Left renal pelvis (tissue), 4 donors: Measurements from ENCODE around the gene TP73. TPM values are rescaled to one million over a fixed set of nuclear protein-coding genes. Genes with fewer than 3 reads are reported as not detected.

Experiments used
- DNase-seq, 4 donors: peaks; one replicate each; pipeline ENCODE4 v3.0.0-alpha.2; 2013; ENCODE audit warnings: low read depth in 4 of 4, low spot score in 3 of 4
- polyA plus RNA-seq, 4 donors: library from polyadenylated mRNA; unstranded; fragments of 120-200 nt; gene quantifications; one replicate each; pipeline ENCODE4 v1.2.1, GENCODE V29; 2013; ENCODE audit not compliant: insufficient read length in 4 of 4

The TP73 gene
- polyA plus RNA-seq, 4 donors = 0.47 to 0.97 (median 0.74) TPM

- no peak for DNase-seq
These were observed 101.5 kb downstream of the TP73 start for GRCh38 chr1:3753656-3754454.

GRCh38 chr1:3756394-3756793 lies 104.1 kb downstream of the TP73 start:
- no peak for DNase-seq

- DNase-seq = no peak
These were observed 106.8 kb downstream of the TP73 start for GRCh38 chr1:3759164-3759563.

- DNase-seq = no peak
These were observed 107.5 kb downstream of the TP73 start for GRCh38 chr1:3759796-3760195.

GRCh38 chr1:3761296-3762010 lies 109.1 kb downstream of the TP73 start:
- no peak for DNase-seq

GRCh38 chr1:3762151-3762872 lies 110.0 kb downstream of the TP73 start:
- DNase-seq = no peak

- no peak for DNase-seq
These were observed 110.5 kb downstream of the TP73 start for GRCh38 chr1:3762873-3763228.

- no peak for DNase-seq
These were observed 111.2 kb downstream of the TP73 start for GRCh38 chr1:3763351-3764125.

- no peak for DNase-seq
These were observed 115.1 kb downstream of the TP73 start for GRCh38 chr1:3767328-3767925.

- no peak for DNase-seq
These were observed 116.6 kb downstream of the TP73 start for GRCh38 chr1:3768811-3769390.

- no peak for DNase-seq
These were observed 117.9 kb downstream of the TP73 start for GRCh38 chr1:3770047-3770765.

- no peak for DNase-seq
These were observed 119.1 kb downstream of the TP73 start for GRCh38 chr1:3771108-3772026.

GRCh38 chr1:3772027-3772714 lies 119.9 kb downstream of the TP73 start:
- peak; percentile 63 to 77 (median 70) for DNase-seq

GRCh38 chr1:3772715-3773571 lies 120.6 kb downstream of the TP73 start, which contains the start of gene SMIM1:
TSS of gene SMIM1 (plus strand) at chr1:3772749. CDS start at chr1:3775374, 2,625 bp downstream.
- no peak for DNase-seq

GRCh38 chr1:3773572-3774275 lies 121.4 kb downstream of the TP73 start:
- DNase-seq = no peak
